Activated CD4-positive, alpha-beta T cell treated with anti-CD3 and anti-CD28 coated beads, Interleukin-2, amount 50 U/mL, for 24 hours (primary cell): ENCODE results near the gene CTDP1.

Experiments used
- DNase-seq, 2 donors: peaks; one replicate each; pipeline ENCODE4 v3.0.0-alpha.2; 2020; ENCODE audit warnings: low read depth in 1 of 2, low spot score in 1 of 2

Gene CTDP1

DNA sequence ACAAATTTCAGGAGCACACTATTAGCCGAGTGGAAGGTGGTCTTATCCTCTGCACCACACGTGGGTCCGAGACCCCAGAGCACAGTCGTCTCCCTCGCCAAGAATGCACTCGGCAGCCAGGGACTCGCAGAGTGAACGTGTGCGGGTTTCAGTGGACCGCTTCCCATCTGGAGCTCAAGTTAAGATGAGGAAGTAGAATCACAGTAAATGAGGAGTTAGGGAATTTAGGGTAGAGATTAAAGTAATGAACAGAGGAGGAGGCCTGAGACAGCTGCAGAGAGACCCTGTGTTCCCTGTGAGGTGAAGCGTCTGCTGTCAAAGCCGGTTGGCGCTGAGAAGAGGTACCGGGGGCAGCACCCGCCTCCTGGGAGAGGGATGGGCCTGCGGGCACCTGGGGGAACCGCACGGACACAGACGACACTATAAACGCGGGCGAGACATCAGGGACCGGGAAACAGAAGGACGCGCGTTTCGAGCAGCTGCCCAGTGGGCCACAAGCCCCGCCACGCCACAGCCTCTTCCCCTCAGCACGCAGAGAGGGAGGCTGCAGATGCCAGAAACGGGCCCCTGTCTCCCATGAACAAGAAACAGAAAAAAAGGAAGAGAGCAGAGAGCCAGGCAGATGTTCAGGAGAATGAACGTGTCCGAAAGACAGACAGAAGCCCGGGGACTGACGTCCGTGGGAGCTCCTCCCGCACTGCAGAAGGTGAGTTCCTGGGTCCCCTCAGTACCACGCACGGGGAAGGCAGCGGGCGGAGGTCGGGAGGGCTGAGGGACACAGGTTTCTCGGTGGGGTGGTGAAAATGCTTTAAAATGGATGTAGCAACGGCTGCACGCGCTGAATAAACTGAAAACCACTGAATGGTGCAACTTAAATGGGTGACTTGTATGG, 112.7 kb downstream of the CTDP1 start:
- no peak for DNase-seq

DNA sequence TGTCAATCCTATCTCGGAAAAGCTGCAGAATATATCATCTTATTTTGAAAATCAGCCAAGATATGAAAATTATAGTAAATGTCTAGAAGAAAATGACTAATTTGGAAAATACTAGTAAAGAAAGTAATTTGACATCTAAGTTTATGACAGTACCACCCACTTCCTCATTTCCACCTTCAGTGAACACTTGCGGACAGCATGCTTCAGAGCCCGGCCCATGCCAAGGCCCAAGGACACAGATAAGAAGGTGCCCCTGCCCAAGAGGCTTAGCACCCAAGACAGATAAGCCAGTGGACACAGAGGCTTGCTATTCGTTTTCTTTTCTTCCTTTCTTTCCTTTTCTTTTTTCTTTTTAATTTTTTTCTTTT, 113.4 kb downstream of the CTDP1 start:
- DNase-seq, result no peak

DNA sequence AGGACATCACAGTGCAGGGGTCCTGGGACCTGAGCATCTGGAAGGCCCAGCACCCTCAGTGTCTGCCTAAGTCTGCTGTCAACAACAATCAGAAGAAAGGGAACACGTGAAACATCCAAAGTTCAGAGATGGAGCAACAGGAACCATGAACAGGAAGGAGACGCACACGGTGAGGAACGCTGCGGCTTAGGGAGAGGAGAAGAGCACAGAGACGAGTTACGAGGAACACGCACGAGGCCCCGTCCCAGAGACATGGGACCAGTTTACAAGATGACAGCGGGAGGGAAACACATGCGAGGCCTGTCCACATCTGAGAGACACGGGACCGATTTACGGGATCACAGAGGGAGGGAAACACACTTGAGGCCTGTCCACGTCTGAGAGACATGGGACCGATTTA, 115.2 kb downstream of the CTDP1 start:
- no peak for DNase-seq

DNA sequence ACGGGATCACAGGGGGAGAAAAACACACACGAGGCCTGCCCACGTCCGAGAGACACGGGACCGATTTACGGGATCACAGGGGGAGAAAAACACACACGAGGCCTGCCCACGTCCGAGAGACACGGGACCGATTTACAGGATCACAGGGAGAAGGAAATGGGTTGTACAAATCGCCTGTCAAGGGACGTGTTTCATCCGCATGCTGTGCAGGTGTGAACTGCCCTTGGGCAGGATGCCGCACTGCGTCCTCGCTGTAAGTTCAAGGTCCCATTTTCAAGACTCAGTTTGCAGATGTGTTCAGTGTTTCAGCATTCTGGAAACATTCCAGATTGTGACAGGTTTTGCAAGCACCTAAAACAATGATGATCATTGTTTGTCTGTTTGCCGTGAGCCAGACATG, 115.8 kb downstream of the CTDP1 start:
- no peak for DNase-seq

DNA sequence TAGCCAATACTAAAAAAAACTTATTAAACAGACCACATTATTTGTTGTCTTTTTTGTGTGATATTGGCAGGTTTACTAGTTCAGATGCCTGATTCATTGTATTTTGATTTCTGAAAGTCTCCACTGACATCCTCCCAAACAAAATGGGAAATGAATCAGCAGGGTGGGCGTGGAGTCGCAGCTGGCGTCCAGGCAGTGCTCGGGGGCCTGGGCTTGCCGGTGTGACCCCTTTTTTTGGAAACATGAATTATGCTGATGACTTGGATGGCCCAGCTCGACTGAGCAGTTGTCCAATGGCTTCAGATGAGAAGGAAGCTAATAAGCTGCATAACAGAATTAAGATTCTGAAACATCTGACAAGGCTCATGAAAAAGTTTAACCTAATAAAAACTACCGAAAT, 116.4 kb downstream of the CTDP1 start:
- no peak for DNase-seq

DNA sequence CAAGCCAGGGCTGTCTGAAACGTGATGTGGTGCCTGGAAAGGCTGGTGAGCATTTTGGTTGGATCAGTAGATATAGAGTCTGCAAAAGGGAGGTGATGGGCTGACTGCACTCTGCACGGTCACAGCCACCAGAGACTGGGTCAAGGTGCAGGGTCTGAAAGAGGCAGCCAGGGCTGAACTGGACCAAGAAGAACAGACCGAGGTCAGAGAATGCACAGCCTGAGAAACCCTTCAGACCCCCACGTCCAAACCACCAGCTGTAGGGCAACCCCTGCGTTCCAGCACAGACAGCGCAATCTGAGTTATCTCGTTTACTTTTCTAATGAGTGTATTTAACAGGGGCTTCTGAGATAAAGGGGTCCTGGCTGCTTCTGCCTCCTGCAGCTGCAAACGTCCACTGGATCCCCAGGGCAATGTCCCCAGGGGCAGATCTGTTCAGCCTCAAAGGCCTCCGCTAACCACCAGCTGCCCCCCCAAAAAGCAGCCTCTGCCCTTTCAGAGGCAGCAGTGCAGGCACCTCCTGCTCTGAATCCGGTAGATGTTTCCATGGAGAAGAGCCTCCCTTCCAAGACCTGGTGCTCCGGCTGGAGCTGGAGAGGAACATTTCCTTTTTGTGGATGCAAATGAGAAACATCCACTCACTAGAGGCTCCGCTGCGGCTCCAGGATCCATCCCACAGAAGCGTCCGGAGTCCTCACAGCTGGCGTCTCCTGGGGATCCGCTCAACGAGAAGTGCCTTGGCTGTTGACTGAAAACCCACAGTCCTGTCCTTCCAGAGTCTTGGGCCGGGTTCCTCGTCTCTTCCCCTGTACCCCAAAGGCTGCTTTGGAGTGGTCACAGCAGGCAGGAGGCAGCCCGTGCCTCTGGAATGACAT, 117.2 kb downstream of the CTDP1 start:
- DNase-seq, result no peak

DNA sequence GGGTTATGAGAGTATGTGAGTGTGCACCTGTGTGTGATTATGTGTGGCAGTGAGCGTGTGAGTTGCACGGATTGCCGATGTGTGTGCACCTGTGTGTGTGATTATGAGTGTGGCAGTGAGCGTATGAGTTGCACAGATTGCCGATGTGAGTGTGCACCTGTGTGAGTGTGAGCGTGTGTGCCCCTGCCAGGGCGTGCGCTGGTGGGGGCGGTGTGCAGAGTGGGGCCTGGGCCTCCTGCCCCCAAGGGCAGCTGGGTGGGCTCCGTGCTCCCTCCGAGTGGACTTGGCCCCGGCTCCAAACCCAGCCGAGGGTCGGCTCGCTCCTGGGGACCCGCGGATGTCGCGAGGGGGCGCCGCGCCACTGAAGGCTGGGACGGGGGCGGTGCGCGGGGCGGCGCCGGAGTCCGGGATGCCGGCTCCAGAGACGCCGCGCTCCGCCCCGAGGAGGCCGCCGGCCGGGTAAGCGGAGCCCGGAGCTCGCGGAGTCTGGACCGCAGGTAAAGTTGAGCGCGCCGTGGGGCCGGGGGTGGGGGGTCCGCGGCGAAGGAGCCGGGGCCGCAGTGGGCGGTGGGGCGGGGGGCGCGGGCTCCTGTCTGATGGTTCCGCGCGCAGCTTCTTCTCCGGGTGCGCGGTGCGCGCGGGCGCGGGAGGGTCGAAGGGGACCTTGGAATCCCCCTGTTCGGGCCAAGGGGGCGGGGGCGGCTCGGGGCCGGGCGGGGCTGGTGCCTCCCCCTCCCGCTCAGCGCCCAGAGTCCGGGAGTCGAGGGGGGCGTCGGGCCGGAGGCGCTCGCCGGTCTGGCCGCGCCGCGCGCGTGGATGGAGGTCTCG, 118.1 kb downstream of the CTDP1 start, which contains the start of gene KCNG2:
Gene KCNG2 (plus strand): TSS at position 421 of the 828 bp plus-strand sequence. CDS start 65,730 bp downstream, outside the sequence.
- DNase-seq, result no peak

DNA sequence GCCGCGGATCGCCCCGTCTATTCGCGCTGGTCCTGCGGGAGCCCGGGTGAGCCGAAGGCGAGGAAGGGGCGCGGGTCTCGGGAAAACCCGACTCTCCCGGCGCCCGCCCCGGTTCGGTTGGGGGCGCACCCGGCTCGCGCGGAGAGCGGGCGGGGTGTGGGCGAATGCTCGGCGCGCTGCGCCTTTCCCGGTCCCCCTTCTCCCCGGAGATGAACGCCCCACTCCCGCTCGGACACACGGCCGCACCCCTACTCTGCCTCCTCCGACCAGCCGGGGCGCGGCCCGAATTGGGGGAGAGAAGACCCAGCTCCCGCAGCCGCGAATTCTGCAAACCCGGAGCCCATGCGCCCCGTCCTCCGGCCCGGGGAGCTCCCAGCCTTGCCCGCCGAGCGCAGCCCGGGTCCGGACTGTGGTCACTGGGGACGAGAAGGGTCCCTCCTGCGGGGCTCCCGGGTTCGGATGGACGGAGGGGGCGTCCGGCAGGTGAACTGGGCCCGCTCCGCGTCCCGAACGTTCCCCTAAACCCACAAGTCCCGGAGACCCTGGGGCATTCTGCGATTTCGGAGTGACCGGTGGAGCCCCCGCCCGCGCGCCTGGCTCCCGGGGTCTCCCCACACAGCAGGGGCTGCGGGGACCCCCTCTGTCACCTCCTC, 118.9 kb downstream of the CTDP1 start:
- no peak for DNase-seq

DNA sequence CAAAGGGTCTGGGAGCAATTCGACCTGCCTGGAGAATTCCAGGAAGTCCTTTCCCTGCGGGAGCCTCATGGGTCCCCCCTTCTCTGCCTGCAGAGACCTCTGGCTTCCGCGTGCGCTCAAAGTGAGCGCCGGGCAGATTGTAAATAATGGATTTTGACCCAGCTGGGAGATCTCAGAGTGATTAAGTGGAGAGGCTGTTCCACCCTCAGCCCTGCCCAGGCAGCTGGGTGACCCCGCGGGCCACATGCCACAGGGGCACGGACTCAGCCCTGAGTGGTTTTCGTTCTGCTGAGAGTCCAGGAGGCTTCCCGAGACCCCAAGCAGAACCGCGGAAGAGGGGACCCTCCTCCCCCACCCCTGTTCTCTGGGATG, 119.4 kb downstream of the CTDP1 start:
- DNase-seq, result no peak

DNA sequence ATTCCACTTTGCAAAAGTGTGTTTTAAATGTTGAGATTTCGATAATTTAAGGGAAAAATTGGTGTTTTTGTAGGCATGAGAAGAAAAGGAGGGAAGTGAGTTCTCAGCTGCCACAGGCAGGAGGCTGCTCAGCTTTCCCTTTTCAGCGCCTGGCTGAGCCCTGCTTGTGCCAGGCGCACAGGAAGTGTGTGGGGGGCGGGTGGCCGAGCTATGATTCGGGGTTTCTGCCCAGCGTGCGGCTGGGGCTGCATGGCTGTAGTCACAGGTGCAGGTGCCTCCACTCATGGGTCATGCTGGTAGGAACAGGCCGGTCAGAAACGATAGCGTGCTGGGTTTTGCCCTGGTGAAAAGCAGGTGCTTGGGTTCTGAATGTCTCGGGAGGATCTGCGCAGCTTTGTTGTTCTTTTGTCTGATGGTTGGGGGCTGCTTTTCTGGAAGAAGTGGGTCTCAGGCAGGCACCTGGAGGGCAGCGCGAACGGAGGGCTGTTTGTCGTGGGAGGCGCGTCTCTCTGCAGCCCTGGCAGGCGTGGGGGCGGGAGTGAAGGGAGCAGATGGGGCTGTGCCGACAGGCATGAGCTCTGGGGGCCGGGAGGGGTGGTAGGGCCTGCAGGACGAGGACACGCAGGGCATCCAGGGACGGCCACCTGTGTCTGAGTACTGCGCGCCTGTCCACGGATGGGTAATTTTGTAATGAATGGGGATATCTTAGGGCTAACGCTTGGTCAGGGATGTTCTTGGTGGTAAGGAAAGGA, 120.2 kb downstream of the CTDP1 start:
- DNase-seq, result no peak

DNA sequence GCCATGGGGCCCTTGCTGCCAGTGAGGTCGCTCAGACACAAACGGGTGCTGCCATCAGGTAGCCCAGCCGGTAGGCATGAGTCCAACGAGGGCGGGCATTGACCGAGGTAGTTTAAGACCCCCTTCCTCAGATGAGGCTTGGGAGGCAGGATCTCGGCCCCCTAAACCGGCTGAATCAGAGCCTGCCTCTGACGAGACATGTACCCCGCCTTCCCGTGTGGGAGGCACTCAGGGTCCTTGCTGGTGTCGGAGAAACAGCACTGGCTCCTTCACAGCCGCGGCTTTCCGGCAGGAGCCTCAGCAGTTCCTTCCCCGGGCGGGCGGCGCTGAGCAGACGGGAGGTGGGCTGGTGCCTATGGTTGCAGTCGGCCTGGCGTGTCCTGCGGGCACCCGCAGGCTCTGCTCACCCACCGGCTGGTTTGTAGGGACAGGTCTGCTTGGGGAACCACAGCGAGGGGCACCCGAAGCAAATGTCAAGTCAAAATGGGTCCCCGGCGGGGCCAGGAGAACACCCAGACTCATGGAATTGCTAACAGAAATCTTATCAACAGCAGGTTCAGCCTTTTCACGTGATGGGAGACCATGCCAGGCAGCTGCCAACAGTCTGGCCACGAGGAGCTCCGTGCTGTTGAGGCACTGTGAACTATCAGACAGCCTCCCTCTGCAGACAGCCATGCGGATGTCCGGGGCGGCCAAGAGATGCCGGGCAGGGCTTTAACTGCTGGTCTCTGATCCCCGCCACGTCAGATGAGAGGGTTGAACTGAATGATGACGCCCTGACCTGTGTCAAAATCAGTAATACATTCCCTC, 121.0 kb downstream of the CTDP1 start:
- DNase-seq, result no peak

DNA sequence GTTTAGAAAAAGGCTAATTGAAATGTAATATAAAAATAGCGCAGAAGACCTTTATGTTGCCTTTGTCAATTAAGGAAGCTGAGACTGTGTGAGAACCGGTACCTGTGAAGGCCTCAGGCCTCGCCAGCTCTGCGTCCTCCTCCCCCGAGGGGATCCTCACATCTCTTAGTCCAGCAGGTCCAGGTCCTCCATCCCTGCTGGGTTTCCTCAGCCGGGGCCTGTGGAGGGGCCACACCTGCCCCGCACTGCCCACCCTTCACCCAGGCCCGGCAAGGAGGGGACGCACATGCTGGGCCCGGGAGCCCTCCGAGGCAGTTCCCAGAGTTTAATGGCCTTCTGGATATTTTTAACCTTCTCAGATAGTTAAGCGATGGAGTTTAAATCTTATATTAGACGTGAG, 121.6 kb downstream of the CTDP1 start:
- no peak for DNase-seq

DNA sequence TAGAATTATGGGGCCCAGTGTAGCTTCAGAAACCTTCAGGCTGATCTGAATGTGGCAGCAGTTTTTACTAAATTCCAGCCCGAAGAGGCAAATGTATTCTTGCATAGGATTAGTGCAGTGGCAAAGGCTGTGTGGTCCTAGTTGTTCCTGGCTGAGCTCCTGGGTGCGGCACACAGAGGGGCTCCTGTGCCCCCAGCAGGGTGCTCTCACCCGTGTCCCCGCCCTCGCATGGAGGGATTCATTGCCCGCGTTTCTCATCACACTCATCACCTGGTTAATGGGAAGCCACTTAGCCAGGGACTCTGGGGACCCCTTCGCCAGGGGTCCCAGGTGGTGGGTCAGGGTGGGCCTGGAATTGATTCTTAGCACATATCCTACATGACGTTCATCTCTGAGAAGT, 122.0 kb downstream of the CTDP1 start:
- DNase-seq, result no peak

DNA sequence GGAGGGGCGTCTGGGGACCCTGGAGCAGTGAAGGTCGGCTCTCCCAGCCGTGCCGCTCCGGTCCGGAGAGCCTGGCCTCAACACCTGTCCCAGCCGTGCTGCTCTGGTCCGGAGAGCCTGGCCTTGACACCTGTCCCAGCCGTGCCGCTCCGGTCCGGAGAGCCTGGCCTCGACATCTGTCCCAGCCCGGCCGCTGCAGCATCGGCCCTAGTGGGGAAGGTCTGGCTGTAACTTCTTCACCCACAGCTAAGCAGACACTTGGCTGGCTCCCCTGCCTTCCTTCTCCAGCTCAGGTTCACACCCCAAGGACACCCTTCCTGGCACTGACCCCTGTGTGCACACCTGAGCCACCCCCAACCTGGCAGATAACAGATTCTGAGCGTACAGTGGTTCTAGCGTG, 122.7 kb downstream of the CTDP1 start:
- no peak for DNase-seq

DNA sequence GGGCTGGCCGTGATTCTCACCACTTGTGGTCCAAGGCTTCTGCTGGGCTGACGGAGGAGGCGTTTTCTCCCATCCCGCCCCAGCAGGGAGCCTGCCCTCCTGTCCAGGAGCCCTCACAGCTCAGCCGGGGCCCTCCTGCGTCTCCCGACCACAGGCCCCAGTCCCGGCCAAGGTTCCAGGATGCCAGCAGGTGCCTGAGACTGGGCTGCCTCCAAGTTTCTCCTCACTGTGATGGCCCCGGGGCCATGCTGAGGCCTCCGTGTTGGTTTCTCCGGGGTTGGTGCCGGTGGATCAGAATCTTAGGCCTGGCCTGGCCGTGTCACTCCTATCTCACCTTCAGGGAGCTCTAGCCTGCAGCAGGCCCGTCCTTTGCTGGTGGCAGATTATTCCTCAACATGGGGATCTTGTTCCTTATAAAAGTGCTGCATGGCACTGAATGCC, 124.0 kb downstream of the CTDP1 start:
- no peak for DNase-seq
